Activated T-cell treated with anti-CD3 and anti-CD28 coated beads, Interleukin-2, amount 50 U/mL, for 72 hours (primary cell): ENCODE data around the gene DXO. TPM values are rescaled to one million over a fixed set of nuclear protein-coding genes. Genes with fewer than 3 reads are reported as not detected.
"Not testable (repeated sequence)": the region's sequence is repeated elsewhere in the genome, so short reads cannot be mapped to it uniquely, and the experiment has no call there.

Experiments
- ATAC-seq, 2 donors: fragments of 150-1000 bp; cut with Tn5 transposase; replicated peaks in 1 of 2; 2 replicates each; pipeline ENCODE4 v1.10.0; 2021; ENCODE audit warnings: moderate library complexity in 2 of 2, mild to moderate bottlenecking in 1 of 2
- DNase-seq, 2 donors: peaks; one replicate each; pipeline ENCODE4 v3.0.0; 2021 to 2022; ENCODE audit warnings: mixed read lengths in 1 of 2
- H3K27ac Mint-ChIP-seq: one replicate; pipeline ENCODE4 v1.8.0; 2022; ENCODE audit warnings: mild to moderate bottlenecking, moderate library complexity, mixed read lengths
- H3K27me3 Mint-ChIP-seq: one replicate; pipeline ENCODE4 v1.8.0; 2022; ENCODE audit warnings: low read depth, mixed read lengths
- H3K36me3 Mint-ChIP-seq, 2 donors: one replicate each; pipeline ENCODE4 v1.8.0; 2022; ENCODE audit warnings: mixed read lengths in 2 of 2, mild to moderate bottlenecking in 1 of 2; ENCODE audit not compliant: insufficient read depth in 2 of 2
- H3K4me1 Mint-ChIP-seq: one replicate; pipeline ENCODE4 v1.8.0; 2022; ENCODE audit warnings: low read depth, mixed read lengths
- H3K4me3 Mint-ChIP-seq, 2 donors: one replicate each; pipeline ENCODE4 v1.8.0; 2022; ENCODE audit warnings: mild to moderate bottlenecking in 2 of 2, mixed read lengths in 2 of 2, moderate library complexity in 2 of 2
- H3K9me3 Mint-ChIP-seq, 2 donors: one replicate each; pipeline ENCODE4 v1.8.0; 2022; ENCODE audit warnings: mixed read lengths in 2 of 2
- total RNA-seq, 2 donors: library from RNA; stranded (reverse); gene quantifications; one replicate each; pipeline ENCODE4 v1.2.3, GENCODE V29; 2022

DXO gene
- total RNA-seq, 2 donors from 2014 or later: 23.3 to 34.7 TPM

- not testable (repeated sequence) for DNase-seq, ATAC-seq, H3K4me1 Mint-ChIP-seq, H3K36me3 Mint-ChIP-seq, H3K9me3 Mint-ChIP-seq, H3K27ac Mint-ChIP-seq, H3K27me3 Mint-ChIP-seq, H3K4me3 Mint-ChIP-seq
Measured at GRCh38 chr6:32003301-32003700, 31.4 kb upstream of the DXO start.

- not testable (repeated sequence) for H3K27me3 Mint-ChIP-seq, ATAC-seq, DNase-seq, H3K4me1 Mint-ChIP-seq, H3K4me3 Mint-ChIP-seq, H3K9me3 Mint-ChIP-seq, H3K36me3 Mint-ChIP-seq, H3K27ac Mint-ChIP-seq
Measured at GRCh38 chr6:32002546-32003268, 30.8 kb upstream of the DXO start.

DNA sequence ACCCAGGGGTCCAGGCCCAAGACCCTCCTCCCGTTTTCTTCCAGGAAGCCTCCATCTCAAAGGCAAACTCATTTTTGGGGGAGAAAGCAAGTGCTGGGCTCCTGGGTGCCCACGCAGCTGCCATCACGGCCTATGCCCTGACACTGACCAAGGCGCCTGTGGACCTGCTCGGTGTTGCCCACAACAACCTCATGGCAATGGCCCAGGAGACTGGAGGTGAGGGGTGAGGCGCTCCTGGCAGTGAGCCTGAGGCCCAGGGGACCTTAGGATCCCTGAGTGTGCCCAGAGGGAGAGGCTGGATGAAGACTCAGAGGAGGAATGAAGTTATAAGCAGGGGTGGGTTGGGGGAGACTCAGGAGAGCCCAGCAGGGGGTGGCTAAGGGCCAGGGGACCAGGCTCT is 24.4 kb upstream of the DXO start:
- H3K4me1 Mint-ChIP-seq, ATAC-seq, H3K4me3 Mint-ChIP-seq, H3K27me3 Mint-ChIP-seq, H3K27ac Mint-ChIP-seq, H3K36me3 Mint-ChIP-seq, H3K9me3 Mint-ChIP-seq, DNase-seq: not testable (repeated sequence)

- H3K4me1 Mint-ChIP-seq, H3K36me3 Mint-ChIP-seq, H3K4me3 Mint-ChIP-seq, ATAC-seq, H3K9me3 Mint-ChIP-seq, H3K27ac Mint-ChIP-seq, DNase-seq, H3K27me3 Mint-ChIP-seq: not testable (repeated sequence)
Measured at GRCh38 chr6:31994421-31994820, 22.5 kb upstream of the DXO start.

DNA sequence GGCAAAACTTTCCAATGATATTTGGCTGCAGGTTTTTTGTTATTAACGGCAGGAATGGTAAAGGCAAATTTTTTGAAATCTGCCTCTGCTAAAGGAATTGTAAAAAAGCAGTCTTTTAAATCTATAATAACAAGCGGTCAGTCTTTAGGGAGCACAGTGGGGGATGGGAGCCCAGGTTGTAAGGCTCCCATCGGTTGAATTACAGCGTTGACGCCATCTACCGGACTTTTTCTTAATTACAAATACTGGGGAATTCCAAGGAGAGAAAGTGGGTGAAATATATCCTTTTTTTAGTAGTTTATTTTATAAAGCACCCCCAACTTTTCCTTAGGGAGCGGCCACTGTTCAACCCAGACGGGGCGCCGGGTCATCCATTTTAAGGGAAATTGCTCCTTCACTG is 17.4 kb upstream of the DXO start:
- not testable (repeated sequence) for H3K4me3 Mint-ChIP-seq, DNase-seq, H3K4me1 Mint-ChIP-seq, ATAC-seq, H3K36me3 Mint-ChIP-seq, H3K27me3 Mint-ChIP-seq, H3K9me3 Mint-ChIP-seq, H3K27ac Mint-ChIP-seq

- ATAC-seq, H3K4me3 Mint-ChIP-seq, H3K9me3 Mint-ChIP-seq, DNase-seq, H3K27ac Mint-ChIP-seq, H3K27me3 Mint-ChIP-seq, H3K36me3 Mint-ChIP-seq: not testable (repeated sequence)
- H3K4me1 Mint-ChIP-seq: peaks cover 14% of the 10 kb centered on the region
Measured at GRCh38 chr6:31981744-31982143, 9.8 kb upstream of the DXO start, which contains the start of gene C4A. TSS of gene C4A (plus strand) at chr6:31982057. CDS start at chr6:31982108, 51 bp downstream.

- H3K4me3 Mint-ChIP-seq, H3K27me3 Mint-ChIP-seq, ATAC-seq, DNase-seq, H3K36me3 Mint-ChIP-seq, H3K27ac Mint-ChIP-seq, H3K9me3 Mint-ChIP-seq: not testable (repeated sequence)
- peaks cover 14% of the 10 kb centered on the region for H3K4me1 Mint-ChIP-seq
Measured at GRCh38 chr6:31980998-31981397, 9.1 kb upstream of the DXO start.

DNA sequence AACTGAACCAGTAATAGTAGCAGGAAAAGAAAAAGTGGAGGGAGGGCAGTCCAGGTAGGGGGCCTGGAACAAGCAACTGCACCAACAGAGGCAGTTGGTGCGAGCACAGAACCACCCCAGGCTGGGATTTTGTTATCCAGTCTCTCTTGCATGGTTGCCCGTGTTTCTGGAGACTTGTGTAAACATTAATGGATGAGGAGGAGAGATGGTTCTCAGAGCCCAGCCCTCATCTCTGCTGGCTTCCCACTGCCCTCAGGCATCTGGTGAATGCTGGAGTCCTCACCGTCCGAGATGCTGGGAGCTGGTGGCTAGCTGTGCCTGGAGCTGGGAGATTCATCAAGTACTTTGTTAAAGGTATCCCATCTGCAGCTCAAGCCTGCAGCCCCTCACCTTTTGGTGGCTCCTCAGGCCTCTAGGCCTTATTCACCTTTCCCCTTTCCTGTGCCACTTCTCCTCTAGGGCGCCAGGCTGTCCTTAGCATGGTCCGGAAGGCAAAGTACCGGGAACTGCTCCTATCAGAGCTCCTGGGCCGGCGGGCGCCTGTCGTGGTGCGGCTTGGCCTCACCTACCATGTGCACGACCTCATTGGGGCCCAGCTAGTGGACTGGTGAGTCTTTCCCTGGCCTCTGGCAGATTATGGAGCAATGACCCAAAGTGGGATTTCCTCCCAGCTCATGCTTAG is 8.4 kb upstream of the DXO start:
- not testable (repeated sequence) for ATAC-seq, H3K9me3 Mint-ChIP-seq, H3K27me3 Mint-ChIP-seq, H3K4me3 Mint-ChIP-seq, H3K36me3 Mint-ChIP-seq, DNase-seq
- Mint-ChIP-seq H3K27ac (peak overlapping the region; percentile 91), H3K4me1 (peaks cover 14% of the 10 kb centered on the region)

DNA sequence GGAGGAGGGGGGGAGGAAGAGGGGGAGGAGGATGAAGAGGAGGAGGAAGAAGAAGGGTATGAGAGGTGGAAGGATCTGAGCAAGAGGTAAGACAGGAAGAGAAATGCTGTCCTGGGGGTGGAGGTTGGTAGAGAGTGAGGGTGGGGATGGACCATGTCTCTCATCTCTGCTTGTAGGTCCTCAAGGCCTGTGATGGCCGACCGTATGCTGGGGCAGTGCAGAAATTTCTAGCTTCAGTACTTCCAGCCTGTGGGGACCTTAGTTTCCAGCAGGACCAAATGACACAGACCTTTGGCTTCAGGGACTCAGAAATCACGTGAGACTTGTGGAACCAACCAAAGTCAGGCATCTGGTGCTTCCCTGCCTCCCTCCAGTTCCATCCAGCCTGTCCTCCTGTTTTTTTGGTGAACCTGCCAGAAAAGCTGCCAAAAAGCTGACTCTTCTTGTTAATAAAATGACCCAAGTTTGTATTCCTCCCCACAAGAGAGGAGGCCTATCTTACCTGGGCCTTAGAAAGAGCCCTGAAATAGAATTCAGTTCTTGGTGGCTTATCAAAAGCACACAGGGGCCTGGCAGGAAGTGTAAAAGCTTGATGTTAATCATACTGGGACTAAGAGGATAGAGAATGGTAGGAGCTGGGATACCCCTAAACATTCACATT is 7.4 kb upstream of the DXO start:
- H3K4me1 Mint-ChIP-seq: peaks cover 18% of the 10 kb centered on the region
- H3K36me3 Mint-ChIP-seq: no peaks in the 10 kb centered on the region
- no peak for DNase-seq
- no peaks in the 10 kb centered on the region for H3K27me3 Mint-ChIP-seq
- no peak overlapping the region for H3K4me3 Mint-ChIP-seq
- no peak for ATAC-seq
- peak overlapping the region; percentile 91 for H3K27ac Mint-ChIP-seq
- H3K9me3 Mint-ChIP-seq: no peaks in the 10 kb centered on the region

GRCh38 chr6:31978831-31979230 is 6.9 kb upstream of the DXO start:
- Mint-ChIP-seq H3K36me3 (no peaks in the 10 kb centered on the region), H3K4me3 (peak overlapping the region in 1 of 2 donors; percentile 32), H3K27ac (peak overlapping the region; percentile 91), H3K27me3 (no peaks in the 10 kb centered on the region), H3K4me1 (peaks cover 23% of the 10 kb centered on the region), H3K9me3 (no peaks in the 10 kb centered on the region)
- DNase-seq (no peak), ATAC-seq (no peak)

- Mint-ChIP-seq H3K4me3 (no peak overlapping the region), H3K27me3 (no peaks in the 10 kb centered on the region), H3K36me3 (no peaks in the 10 kb centered on the region), H3K4me1 (peaks cover 32% of the 10 kb centered on the region), H3K9me3 (no peaks in the 10 kb centered on the region), H3K27ac (no peak overlapping the region)
- ATAC-seq (no peak), DNase-seq (no peak)
Measured at GRCh38 chr6:31977816-31978431, 6.0 kb upstream of the DXO start.

DNA sequence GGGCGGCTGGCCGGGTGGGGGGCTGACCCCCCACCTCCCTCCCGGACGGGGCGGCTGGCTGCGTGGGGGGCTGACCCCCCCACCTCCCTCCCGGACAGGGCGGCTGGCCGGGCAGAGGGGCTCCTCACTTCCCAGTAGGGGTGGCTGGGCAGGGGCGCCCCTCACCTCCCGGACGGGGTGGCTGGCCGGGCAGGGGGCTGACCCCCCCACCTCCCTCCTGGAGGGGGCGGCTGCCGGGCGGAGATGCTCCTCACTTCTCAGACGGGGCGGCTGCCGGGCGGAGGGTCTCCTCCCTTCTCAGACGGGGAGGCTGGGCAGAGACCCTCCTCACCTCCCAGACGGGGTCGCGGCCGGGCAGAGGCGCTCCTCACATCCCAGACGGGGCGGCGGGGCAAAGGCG is 4.1 kb upstream of the DXO start:
- H3K27ac Mint-ChIP-seq, ATAC-seq, H3K4me3 Mint-ChIP-seq, H3K27me3 Mint-ChIP-seq, H3K9me3 Mint-ChIP-seq, H3K36me3 Mint-ChIP-seq, DNase-seq: not testable (repeated sequence)
- H3K4me1 Mint-ChIP-seq: peaks cover 38% of the 10 kb centered on the region

- Mint-ChIP-seq H3K4me1 (peaks cover 43% of the 10 kb centered on the region), H3K9me3 (no peaks in the 10 kb centered on the region), H3K4me3 (peak overlapping the region; percentile 86 to 91), H3K27ac (peak overlapping the region; percentile 94), H3K27me3 (no peaks in the 10 kb centered on the region), H3K36me3 (peaks cover 2 to 6% of the 10 kb centered on the region in 2 donors)
- DNase-seq: no peak
- no peak for ATAC-seq
Measured at GRCh38 chr6:31972709-31973350, 892 bp upstream of the DXO start.
